Measurements from ENCODE around the gene RASGRF1. TPM values are rescaled to one million over a fixed set of nuclear protein-coding genes. Genes with fewer than 3 reads are reported as not detected.

The RASGRF1 gene
- total RNA-seq, 1 donor from 2014 or later, result 0.17 TPM

DNA sequence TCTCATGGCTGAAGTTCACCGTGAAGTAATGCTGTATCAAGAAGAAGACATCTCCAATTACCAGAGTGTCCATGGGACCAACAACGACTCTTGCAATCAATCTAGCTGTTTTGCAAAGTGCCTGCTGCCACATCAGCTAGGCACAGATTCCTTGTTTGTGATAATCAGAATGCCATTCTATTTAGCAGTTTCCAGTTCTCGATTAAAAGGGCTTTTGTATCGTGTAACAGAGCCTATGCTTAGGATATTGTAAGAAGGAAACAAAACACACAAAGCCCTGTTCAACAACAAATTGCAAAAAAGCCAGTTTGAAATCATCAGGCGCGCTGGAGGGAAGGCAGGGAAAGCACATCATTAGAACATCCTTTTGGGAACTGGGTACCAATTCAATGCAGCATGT is 26.1 kb downstream of the RASGRF1 start:
- Mint-ChIP-seq H3K4me3 (ENCODE audit: low read depth) (no peak overlapping the region), H3K4me1 (ENCODE audit: low read depth) (no peaks in the 10 kb centered on the region), H3K36me3 (ENCODE audit: insufficient read depth) (no peaks in the 10 kb centered on the region), H3K27me3 (peaks cover 24% of the 10 kb centered on the region), H3K9me3 (ENCODE audit: low read depth) (no peaks in the 10 kb centered on the region), H3K27ac (no peak overlapping the region)
- TF ChIP-seq, protein P1, sequence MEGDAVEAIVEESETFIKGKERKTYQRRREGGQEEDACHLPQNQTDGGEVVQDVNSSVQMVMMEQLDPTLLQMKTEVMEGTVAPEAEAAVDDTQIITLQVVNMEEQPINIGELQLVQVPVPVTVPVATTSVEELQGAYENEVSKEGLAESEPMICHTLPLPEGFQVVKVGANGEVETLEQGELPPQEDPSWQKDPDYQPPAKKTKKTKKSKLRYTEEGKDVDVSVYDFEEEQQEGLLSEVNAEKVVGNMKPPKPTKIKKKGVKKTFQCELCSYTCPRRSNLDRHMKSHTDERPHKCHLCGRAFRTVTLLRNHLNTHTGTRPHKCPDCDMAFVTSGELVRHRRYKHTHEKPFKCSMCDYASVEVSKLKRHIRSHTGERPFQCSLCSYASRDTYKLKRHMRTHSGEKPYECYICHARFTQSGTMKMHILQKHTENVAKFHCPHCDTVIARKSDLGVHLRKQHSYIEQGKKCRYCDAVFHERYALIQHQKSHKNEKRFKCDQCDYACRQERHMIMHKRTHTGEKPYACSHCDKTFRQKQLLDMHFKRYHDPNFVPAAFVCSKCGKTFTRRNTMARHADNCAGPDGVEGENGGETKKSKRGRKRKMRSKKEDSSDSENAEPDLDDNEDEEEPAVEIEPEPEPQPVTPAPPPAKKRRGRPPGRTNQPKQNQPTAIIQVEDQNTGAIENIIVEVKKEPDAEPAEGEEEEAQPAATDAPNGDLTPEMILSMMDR (IDR thresholded peaks at IDR 0.05; ENCODE audit: unreplicated experiment), result no peak
- no peak for DNase-seq (ENCODE audit: low spot score, unreplicated experiment)

DNA sequence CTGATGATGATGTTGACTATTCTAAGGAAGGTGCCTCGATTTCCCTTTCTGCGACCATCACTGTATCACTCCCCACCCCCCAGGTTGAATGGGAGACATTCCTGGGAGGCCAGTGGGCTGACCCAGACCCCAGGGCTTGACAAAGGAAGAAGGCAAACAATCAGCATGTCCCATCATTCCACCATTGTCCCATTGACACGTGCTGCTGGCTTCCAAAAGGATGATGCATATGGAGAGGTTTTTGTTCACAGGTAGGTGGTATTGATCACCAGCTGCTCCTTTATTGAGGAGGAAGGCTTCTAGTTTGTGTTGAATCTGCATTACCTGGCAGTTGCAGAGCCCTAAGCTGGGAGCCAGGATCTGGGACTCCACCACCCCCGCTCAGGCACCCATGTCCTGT is 30.4 kb downstream of the RASGRF1 start:
- H3K27me3 Mint-ChIP-seq, result peaks cover 29% of the 10 kb centered on the region
- TF ChIP-seq, protein P1 (IDR thresholded peaks at IDR 0.05; ENCODE audit: unreplicated experiment), result no peak
- H3K27ac Mint-ChIP-seq, result no peak overlapping the region
- no peaks in the 10 kb centered on the region for H3K36me3 Mint-ChIP-seq (ENCODE audit: insufficient read depth)
- no peak for DNase-seq (ENCODE audit: low spot score, unreplicated experiment)
- no peak overlapping the region for H3K4me3 Mint-ChIP-seq (ENCODE audit: low read depth)
- peaks cover 3% of the 10 kb centered on the region for H3K4me1 Mint-ChIP-seq (ENCODE audit: low read depth)
- H3K9me3 Mint-ChIP-seq (ENCODE audit: low read depth), result no peaks in the 10 kb centered on the region

DNA sequence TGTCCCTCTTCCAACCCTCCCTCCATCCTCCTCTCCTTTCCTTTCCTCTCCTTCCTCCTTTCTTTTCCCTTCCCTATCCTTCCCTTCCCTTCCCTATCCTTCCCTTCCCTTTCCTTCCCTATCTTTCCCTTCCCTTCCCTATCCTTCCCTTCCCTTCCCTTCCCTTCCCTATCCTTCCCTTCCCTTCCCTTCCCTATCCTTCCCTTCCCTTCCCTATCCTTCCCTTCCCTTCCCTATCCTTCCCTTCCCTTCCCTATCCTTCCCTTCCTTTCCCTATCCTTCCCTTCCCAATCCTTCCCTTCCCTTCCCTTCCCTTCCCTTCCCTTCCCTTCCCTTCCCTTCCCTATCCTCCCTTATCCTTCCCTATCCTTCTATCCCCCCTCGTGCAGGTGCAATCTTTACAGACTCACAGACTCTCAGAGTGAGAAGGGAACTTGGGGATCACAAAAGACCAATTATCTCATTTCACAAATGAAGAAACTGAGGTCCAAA is 31.5 kb downstream of the RASGRF1 start:
- Mint-ChIP-seq H3K36me3 (ENCODE audit: insufficient read depth) (no peaks in the 10 kb centered on the region), H3K27me3 (peaks cover 33% of the 10 kb centered on the region), H3K4me3 (ENCODE audit: low read depth) (no peak overlapping the region), H3K4me1 (ENCODE audit: low read depth) (peaks cover 3% of the 10 kb centered on the region), H3K9me3 (ENCODE audit: low read depth) (no peaks in the 10 kb centered on the region), H3K27ac (no peak overlapping the region)
- no peak for DNase-seq (ENCODE audit: low spot score, unreplicated experiment)
- TF ChIP-seq, protein P1 (IDR thresholded peaks at IDR 0.05; ENCODE audit: unreplicated experiment), result no peak

GRCh38 chr15:79058260-79058850 is 32.2 kb downstream of the RASGRF1 start:
- no peak overlapping the region for H3K4me3 Mint-ChIP-seq (ENCODE audit: low read depth)
- no peaks in the 10 kb centered on the region for H3K9me3 Mint-ChIP-seq (ENCODE audit: low read depth)
- no peak overlapping the region for H3K27ac Mint-ChIP-seq
- no peaks in the 10 kb centered on the region for H3K36me3 Mint-ChIP-seq (ENCODE audit: insufficient read depth)
- peaks cover 3% of the 10 kb centered on the region for H3K4me1 Mint-ChIP-seq (ENCODE audit: low read depth)
- TF ChIP-seq, protein P1 (IDR thresholded peaks at IDR 0.05; ENCODE audit: unreplicated experiment), result no peak
- no peak for DNase-seq (ENCODE audit: low spot score, unreplicated experiment)
- H3K27me3 Mint-ChIP-seq, result peaks cover 36% of the 10 kb centered on the region

DNA sequence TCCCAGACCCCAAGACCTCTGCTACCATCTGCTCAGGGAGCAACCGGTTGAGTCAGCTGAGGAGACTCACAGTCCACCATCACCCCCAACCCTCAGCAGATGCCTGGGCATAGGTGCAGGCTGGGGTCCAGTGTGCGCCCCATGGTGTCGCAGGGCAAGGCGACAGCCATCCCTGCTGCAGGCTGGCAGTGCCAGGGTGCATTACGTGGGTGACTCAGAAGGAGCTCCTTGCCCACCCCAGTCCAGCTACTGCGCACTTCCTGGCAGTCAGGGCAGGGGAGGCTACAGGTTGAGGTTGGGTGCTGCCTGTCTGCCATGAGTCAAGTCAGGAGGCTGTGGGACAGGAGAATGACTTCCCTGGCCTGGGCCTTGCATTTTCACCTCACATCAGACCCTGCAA is 33.5 kb downstream of the RASGRF1 start:
- H3K27ac Mint-ChIP-seq, result no peak overlapping the region
- H3K36me3 Mint-ChIP-seq (ENCODE audit: insufficient read depth), result no peaks in the 10 kb centered on the region
- H3K27me3 Mint-ChIP-seq, result peaks cover 30% of the 10 kb centered on the region
- no peak overlapping the region for H3K4me3 Mint-ChIP-seq (ENCODE audit: low read depth)
- TF ChIP-seq, protein P1 (IDR thresholded peaks at IDR 0.05; ENCODE audit: unreplicated experiment), result no peak
- H3K4me1 Mint-ChIP-seq (ENCODE audit: low read depth), result peaks cover 3% of the 10 kb centered on the region
- H3K9me3 Mint-ChIP-seq (ENCODE audit: low read depth), result no peaks in the 10 kb centered on the region
- no peak for DNase-seq (ENCODE audit: low spot score, unreplicated experiment)

Data from progenitor cell of endocrine pancreas (in vitro differentiated cells).